Activated CD4-positive, CD25-positive, alpha-beta regulatory T cell (primary cell): ENCODE results near the gene SAMD14.

Experiments
- DNase-seq, 4 experiments: peaks; one replicate each; lab custom pipeline; 2025; lab: John Stamatoyannopoulos, UW

SAMD14 gene

GRCh38 chr17:50112694-50113093 lies 17.3 kb downstream of the SAMD14 start:
- DNase-seq = no peak

GRCh38 chr17:50111673-50112655 lies 18.0 kb downstream of the SAMD14 start:
- DNase-seq = no peak

GRCh38 chr17:50110591-50111349 lies 19.2 kb downstream of the SAMD14 start:
- no peak for DNase-seq

- DNase-seq = no peak
Observed at GRCh38 chr17:50109785-50110184, 20.2 kb downstream of the SAMD14 start.

- DNase-seq = no peak
Observed at GRCh38 chr17:50109207-50109606, 20.8 kb downstream of the SAMD14 start.

- DNase-seq = no peak
Observed at GRCh38 chr17:50108556-50108955, 21.4 kb downstream of the SAMD14 start.

GRCh38 chr17:50107790-50108414 lies 22.1 kb downstream of the SAMD14 start:
- DNase-seq = no peak

GRCh38 chr17:50106393-50107131 lies 23.4 kb downstream of the SAMD14 start:
- DNase-seq = no peak

GRCh38 chr17:50105811-50106210 lies 24.1 kb downstream of the SAMD14 start:
- no peak for DNase-seq

- DNase-seq = no peak
Observed at GRCh38 chr17:50103941-50104340, 26.0 kb downstream of the SAMD14 start.

- DNase-seq = no peak
Observed at GRCh38 chr17:50103252-50103651, 26.7 kb downstream of the SAMD14 start.

GRCh38 chr17:50102164-50102991 lies 27.6 kb downstream of the SAMD14 start:
- no peak for DNase-seq

GRCh38 chr17:50101346-50102163 lies 28.4 kb downstream of the SAMD14 start:
- no peak for DNase-seq

- DNase-seq = no peak
Observed at GRCh38 chr17:50100921-50101345, 29.0 kb downstream of the SAMD14 start.

- DNase-seq = no peak
Observed at GRCh38 chr17:50100480-50100883, 29.5 kb downstream of the SAMD14 start.

GRCh38 chr17:50099003-50099402 lies 31.0 kb downstream of the SAMD14 start:
- DNase-seq = no peak

- DNase-seq = no peak
Observed at GRCh38 chr17:50098583-50098982, 31.4 kb downstream of the SAMD14 start.

- DNase-seq = no peak
Observed at GRCh38 chr17:50097926-50098325, 32.0 kb downstream of the SAMD14 start.

- DNase-seq = no peak
Observed at GRCh38 chr17:50097455-50097854, 32.5 kb downstream of the SAMD14 start.

GRCh38 chr17:50096758-50097157 lies 33.2 kb downstream of the SAMD14 start:
- DNase-seq = no peak
